NCI-H226 (cell line): ENCODE results near the gene ACADM.
"Not testable (repeated sequence)": the region's sequence is repeated elsewhere in the genome, so short reads cannot be mapped to it uniquely, and the experiment has no call there.

Experiments
- DNase-seq: peaks from one replicate; pipeline ENCODE4 v3.0.0-alpha.2; 2015

The ACADM gene

DNA sequence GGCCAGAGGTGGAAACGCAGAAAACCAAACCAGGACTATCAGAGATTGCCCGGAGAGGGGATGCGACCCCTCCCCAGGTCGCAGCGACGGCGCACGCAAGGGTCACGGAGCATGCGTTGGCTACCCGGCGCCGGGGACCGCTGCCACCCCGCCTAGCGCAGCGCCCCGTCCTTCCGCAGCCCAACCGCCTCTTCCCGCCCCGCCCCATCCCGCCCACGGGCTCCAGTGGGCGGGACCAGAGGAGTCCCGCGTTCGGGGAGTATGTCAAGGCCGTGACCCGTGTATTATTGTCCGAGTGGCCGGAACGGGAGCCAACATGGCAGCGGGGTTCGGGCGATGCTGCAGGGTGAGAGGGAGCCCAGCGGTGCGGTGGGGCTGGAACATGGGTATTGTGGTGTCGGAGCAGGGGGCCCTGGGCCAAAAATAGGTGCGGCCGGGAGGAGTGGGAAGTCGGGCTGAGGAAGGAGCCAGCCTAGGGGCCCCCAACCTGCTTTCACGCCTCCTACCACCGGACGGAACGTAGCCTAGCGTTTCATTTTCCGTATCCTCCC lies at the start of gene ACADM:
TSS of gene ACADM (plus strand) at position 238 of the 551 bp plus-strand sequence. CDS start at position 317, 79 bp downstream.
- peak; percentile 88 for DNase-seq

DNA sequence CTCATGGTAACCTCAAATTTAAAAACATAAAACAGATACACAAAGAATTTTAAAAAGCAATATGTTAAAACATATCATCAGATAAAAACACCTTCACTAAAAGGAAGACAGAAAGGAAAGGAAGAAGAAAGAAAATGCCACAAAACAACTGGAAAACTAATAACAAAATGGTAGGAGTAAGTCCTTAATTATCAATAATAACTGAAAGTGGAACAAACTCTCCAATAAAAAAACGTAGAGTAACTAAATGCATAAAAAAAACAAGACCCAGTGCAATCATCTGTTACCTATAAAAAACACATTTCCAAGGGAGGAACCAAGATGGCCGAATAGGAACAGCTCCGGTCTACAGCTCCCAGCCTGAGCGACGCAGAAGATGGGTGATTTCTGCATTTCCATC lies 47.1 kb upstream of the ACADM start:
- no peak for DNase-seq

DNA sequence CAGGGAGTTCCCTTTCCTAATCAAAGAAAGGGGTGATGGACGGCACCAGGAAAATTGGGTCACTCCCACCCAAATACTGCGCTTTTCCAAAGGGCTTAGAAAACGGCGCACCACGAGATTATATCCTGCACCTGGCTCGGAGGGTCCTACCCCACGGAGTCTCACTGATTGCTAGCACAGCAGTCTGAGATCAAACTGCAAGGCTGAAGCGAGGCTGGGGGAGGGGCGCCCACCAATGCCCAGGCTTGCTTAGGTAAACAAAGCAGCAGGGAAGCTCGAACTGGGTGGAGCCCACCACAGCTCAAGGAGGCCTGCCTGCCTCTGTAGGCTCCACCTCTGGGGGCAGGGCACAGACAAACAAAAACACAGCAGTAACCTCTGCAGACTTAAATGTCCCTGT lies 46.5 kb upstream of the ACADM start:
- not testable (repeated sequence) for DNase-seq

DNA sequence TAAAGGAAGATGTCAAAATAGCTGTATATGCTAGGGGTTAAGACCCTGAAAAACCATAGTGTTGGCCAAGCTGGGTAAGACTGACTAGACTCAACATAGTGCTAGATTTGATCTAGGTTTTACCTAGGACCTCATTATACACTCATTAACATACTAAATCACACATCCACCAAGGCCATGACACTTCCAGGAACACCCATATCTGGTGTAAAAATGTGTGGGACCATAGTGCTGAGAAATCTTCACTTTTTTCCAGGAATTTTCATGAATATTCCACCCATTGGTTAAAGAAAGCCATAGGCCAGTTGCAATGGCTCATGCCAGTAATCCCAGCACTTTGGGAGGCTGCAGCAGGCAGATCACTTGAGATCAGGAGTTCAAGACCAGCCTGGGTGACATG lies 34.0 kb upstream of the ACADM start:
- no peak for DNase-seq

DNA sequence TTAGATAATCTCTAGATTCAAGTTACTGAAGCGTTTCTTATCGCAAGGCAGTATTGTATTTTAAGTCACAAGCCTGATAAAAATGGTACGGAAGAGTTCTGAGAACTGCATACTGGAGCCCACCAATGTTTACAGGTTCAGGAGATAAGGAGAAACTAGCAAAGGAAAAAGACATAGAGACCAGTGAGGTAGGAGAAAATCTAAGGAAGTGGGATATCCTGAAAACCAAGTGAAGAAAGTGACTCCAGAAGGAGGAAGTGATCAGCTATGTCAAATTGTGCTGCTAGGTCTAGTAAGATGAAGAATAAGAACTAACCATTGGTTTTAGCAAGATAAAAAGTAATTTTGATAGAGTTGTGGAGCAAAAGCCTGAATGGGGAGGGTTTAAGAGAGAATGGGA lies 31.0 kb upstream of the ACADM start:
- DNase-seq: no peak

DNA sequence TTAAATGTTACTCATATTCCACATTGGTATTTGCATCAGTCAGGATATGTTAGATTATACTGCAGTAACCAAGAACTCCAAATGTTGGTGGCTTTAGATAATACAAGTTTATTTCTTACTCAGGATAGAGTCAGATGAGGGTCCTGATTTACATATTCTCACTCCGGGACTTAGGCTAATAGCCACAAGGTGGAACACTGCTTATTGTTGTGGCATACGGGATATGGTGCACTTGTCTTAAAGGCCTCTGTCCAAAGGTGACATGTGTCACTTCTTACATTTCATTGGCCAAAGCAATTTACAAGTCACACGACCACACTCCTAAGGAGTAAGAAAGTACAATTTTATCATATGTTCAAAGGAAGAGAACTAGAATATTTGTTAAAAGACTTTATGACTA lies 28.5 kb upstream of the ACADM start:
- DNase-seq: no peak

DNA sequence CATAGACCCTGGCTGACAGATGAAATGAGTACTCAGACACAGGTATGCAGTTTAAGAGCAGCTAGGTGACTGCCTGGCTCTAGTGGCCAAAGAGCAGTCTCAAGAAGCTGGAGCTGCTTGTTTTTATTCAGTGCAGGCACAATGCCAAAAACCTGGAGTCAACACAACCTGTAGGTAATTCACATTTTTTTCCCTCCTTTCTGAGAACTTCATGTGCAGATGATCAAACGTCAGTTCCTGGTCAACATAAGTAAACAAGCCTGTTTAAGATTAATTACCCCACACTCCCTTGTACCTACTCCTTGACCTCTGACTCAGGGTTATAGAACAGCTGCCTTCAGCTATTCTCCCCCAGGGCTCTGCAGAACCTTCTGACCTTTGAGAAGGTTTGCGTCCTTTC lies 17.3 kb upstream of the ACADM start:
- no peak for DNase-seq

DNA sequence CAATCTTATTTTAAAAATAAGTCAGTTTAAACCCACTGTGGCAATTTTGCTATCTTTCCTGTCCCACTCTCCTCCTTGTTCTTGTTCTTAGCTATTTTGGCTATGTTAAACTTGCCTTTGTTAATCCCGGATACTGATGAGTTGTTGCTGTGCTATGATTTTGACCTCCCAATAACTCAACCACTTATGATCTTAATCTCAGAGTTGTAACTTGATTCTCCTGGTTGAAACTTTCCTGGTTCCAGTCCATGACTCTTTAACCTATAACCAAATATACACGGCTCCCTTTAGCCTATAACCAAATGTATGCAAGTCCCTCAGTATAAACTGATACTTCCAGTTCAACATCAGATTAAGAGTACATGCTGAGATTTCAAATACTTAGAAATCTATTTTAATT lies 15.6 kb upstream of the ACADM start:
- DNase-seq: no peak

DNA sequence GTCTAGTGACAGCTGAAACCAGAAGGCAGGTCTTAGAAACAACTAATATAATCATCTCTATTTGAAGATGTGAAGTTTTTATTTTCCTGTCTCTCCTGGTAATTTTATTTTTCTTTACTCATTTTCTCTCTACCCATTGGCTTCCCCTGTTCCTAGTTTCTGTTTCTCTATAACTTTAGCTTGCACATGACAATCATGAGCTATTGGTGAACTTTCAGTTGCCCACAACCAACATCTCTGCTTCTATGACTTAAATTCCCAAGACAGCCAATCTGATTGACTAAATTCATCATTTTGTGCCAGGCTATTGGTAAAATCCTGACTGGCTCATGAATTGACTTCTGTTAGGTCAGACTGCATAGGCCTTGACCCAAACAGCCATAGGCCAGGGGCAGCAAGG lies 13.7 kb upstream of the ACADM start:
- DNase-seq: no peak

DNA sequence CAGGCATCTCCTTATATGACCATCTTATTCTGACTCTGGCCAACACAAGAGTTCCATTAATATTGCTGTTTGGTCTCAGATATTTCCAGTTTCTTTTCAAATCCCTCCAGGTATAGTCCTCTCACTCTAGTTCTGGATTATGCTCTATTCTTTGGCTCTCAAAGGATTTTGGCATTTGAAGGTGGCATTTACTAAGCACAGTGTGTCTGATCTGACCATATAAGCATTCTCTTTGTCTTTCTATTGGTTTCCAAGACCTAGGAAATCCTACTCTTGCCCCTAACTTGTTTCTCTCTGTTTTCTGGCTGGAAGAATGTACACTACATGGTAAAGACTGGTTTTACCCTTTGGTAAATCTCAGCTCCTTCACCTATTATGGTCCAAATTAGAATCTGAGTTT lies 12.7 kb upstream of the ACADM start:
- DNase-seq: no peak

DNA sequence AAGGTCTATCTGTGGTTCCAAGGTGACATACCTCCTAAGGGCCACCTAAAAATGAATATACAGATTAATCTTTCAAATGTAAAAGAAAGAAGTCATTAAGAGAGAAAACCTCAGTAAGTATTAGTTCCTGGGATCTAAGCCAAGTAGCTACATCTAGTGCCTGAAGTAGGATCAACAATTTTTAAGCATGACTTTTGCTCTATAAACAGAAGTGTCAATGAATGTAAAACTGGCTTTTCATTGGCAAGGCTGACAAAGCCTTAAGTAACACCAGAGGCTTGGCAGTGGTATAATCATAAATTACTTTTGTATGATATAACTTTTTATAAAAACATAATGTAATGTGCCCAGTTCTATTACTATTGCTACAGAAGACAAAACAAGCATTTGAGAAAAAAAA lies 12.2 kb upstream of the ACADM start:
- DNase-seq: no peak

DNA sequence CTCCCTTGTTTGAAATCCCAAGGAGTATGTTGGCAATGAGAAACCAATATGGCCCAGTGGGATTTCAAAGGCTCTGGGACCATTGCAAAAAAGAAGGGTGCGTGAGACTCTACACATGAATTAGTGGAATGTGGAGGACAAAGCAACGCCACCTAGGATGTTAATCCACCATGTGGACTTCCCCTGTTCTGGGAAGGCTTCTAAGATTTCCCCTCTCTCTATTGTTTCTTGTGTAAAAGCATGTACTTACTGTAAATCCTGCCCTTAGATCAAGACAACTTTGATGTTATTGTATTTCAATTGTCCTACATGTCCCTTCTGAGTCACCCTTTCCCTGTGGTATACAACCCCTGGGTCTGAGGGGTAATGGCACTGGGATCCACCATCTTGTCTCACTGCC lies 4.7 kb upstream of the ACADM start:
- DNase-seq: no peak

DNA sequence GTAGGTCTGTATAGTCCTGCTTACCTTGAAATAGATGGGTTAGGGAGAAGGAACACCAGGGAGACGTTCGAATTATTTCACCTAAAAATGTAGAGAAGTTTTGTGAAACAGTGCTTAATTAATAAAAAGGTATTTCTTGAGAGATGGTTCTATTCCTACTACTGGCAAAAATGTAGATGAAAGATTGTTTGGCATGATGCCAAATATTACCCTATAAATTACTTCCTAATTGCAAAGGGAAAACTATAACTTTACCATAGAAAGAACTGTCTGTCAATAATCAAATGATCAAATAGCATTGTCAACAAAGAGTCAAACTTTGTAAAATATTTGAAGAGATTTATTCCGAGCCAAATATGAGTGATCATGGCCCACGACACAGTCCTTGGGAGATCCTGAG lies 4.2 kb upstream of the ACADM start:
- DNase-seq: no peak

DNA sequence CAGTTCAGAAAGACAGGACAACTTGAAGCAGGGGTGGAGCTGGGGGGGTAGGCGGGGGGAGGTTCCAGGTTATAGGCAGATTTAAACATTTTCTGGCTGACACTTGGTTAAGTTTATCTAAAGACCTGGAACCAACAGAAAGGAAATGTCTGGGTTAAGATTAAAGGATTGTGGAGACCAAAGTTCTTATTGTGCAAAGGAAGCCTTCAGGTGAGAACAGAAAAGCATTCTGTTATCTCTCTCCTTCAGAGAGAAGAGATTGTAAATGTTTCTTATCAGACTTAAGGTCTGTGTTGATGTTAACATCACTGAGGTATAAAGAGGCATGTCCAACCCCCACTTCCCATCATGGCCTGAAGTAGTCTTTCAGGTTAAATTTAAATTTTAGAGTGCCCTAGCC lies 3.7 kb upstream of the ACADM start:
- DNase-seq: no peak

DNA sequence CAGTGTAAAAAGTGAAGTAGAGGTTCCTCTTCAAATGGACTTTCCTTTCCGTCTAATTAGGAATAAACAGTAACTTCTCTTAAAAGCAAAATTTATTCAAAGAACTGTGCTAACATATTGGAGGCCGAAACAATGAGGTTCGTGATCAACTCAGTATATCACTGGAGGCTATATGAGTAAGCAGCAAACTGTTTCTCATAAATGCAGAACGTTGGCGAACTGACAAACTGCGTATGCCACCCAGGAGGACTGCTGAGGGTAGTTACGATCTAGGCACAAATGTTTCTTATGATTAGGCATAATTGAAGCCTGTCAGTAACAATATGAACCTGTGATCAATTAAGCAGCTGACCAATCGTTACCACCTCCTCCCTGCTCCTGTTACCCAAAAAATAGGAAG lies 2.3 kb upstream of the ACADM start:
- not testable (repeated sequence) for DNase-seq

DNA sequence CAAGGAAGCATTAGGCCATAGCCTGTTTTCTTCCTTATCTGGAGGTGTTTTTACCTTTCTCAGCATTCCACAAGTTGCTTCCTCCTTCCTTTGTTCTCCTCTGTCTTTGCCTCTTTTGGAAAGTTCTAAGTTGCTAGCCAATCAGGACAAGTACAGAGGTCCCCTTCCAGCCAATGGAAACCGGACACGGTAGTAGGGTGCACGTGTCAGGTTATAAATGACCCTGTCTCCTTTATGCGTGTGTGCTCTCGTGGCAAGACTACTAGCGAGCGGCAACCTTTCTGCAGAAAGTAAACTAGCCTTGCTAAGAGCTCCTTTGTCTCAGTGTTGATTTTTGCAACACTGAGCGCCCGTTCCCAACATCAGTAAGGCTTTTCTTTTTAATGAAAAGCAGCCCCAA lies 1.5 kb upstream of the ACADM start:
- no peak for DNase-seq

DNA sequence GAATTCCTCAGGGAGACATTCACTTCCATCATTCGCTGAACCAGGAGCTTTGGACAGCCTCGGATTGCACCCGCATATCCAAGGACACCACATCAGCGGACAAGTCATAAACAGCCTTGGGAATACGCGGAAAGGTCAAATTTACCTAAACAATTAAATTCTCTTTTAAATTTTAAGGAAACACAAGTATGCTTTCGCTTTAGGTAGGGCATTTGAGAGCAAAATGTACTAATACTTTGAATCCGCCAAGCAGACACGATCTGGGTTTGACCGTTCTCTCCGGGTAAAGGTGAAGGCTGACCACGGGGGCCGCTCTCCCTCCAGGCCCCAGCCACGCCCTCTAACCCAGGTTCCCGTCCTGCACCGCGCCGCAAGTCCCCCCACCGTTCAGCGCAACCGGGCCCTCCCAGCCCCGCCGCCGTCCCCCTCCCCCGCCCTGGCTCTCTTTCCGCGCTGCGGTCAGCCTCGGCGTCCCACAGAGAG lies 479 bp upstream of the ACADM start:
- DNase-seq: peak; percentile 87

DNA sequence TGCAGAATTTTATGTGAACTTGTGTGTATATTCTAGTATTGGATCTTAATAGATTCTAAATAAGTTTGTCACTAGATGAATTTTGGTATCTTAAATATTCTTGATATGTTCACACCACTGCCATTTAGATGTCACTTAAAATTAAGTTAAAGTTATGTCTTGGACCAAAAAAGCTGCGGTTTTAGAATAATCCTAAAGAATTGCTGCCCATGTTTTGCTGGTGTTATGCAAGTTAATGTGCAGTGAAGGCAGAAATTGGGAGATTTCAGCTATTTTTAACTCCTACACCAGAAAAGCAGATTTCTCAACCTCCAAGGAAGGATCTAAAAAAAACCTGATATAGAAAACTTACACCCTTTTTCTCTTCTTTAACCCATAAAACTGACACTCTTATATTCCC lies 757 bp downstream of the ACADM start:
- DNase-seq: no peak

DNA sequence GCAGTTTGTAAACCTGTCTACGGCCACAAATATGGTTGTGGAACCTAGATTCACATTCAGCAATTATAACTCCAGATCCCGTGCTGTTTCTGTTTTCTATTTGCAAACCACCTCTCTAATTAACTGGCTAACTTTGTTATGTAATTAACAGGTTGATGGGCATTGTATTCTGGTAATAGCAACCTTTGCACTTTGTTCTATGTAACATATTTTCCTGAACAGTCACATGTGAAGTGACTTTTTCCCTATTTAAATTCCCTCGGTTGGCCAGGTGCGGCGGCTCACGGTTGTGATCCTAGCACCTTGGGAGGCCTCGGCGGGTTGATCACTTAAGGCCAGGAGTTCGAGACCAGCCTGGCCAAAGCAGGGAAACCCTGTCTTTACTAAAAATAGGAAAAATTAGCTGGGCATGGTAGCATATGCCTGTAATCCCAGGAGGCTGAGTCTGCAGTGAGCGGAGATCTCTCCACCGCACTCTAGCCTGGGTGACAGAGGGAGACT lies 1.4 kb downstream of the ACADM start:
- no peak for DNase-seq

DNA sequence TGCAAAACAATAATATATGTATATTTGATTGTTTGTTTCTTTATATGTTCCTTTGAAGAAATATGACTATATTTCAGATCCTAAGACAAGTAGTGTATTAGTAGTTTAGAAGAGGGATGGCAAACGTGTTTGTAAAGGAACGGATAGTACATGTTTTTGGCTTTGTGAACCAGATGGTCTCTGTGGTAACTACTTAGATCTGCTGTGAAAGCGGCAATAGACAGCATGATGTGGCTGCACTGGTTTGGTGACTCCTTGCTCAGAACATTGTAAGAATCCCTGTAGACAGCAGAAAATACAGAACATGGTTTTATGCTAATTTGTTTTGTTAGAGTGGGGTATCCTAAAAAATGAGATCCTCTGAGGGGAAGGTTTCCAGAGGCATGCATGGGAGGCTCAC lies 3.1 kb downstream of the ACADM start:
- no peak for DNase-seq

DNA sequence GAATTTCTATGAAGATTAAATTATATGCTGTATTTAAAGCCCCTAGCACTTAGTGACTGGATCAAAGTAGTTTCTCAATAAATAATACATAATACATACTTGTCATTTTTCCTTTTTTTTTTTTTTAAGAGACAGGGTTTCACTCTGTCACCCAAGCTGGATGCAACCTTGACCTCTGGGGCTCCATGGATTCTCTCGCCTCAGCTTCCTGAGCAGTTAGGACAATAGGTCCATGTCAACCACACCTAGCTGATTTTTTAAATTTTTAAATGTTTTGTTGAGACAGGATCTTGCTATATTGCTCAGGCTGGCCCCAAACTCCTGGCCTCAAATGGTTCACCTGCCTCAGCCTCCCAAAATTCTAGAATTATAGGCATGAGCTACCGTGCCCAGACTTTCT lies 5.9 kb downstream of the ACADM start:
- DNase-seq: no peak

DNA sequence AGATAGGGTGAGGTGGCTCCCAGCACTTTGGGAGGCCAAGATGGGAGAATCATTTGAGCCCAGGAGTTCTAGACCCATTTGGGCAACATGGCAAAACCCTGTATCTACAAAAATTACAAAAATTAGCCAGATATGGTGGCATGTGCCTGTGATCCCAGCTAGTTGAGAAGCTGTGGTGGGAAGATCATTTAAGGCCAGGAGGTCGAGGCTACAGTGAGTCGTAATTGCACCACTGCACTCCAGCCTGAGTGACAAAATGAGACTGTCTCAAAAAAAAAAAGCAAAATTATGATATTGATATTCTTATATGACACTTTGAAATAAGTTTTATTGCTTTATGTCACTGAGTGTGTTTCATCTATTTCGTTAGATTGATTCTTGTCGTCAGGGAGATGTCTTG lies 7.4 kb downstream of the ACADM start:
- no peak for DNase-seq

DNA sequence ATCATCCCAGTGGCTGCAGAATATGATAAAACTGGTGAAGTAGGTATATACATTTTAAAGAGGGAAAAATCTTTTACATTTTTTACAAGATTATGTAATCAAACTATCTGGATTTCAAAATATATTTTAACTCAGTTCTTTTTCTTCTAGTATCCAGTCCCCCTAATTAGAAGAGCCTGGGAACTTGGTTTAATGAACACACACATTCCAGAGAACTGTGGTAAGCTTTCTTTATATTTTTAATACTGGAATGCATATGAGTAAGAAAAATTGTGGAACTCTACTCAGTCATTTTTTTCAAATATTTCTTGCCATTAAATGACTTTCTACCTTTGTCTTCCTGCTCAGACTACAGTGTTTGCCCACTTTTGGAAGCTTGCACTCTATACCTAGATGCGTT lies 8.2 kb downstream of the ACADM start:
- no peak for DNase-seq

DNA sequence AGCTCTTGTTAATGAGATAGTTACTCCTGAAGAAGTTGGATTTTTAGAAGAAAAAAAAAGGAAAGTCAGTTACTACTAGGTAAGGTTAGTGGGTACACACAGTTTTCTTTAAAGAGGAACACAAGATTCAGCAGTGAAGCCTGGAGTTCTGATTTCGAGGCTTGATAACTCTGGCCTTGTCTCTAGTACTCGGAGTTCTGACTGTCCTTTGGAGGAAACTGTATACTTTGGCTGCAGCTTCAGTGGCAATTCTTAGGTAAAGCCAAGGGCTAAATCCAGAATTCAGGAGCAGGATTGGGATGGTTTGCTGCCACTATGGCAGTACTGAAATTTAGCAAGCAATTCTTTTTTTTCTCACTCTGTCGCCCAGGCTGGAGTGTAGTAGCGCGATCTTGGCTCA lies 9.2 kb downstream of the ACADM start:
- DNase-seq: no peak

DNA sequence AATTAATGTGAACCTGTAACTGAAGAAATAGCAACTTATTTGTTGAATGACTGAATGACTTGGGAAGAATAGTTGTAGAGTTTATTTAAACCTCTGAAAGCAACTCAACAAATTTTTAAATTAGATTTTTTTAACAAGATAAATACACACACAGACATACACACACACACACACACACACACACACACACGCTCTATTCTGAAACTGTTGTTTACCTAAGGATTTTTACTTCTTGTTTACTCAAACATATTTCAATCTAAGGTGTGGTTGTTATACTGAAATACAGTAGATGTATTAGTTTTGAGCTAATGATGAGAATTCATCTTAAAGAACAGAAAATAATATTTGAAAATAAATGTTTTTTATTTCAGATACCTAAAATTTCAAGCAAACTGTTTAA lies 11.5 kb downstream of the ACADM start:
- DNase-seq: no peak
